BE2C (cell line): ENCODE measurements around the gene RMI2.
A peak's percentile ranks its signal among the peaks of the same experiment; 100 is the strongest.

ENCODE experiments used
- DNase-seq: peaks from one replicate; pipeline ENCODE4 v3.0.0-alpha.2; 2020
- H3K27me3 ChIP-seq: fragments of 250-450 bp; sonication (Bioruptor Pico); 2 replicates; pipeline ENCODE4 v1.5.1; 2020; ENCODE audit warnings: mild to moderate bottlenecking
- H3K36me3 ChIP-seq: fragments of 250-450 bp; sonication (Bioruptor Pico); 2 replicates; pipeline ENCODE4 v1.5.1; 2020; ENCODE audit warnings: mild to moderate bottlenecking
- H3K4me1 ChIP-seq: fragments of 250-450 bp; sonication (Bioruptor Pico); 2 replicates; pipeline ENCODE4 v1.5.1; 2020
- H3K4me3 ChIP-seq: 2 replicates; pipeline ENCODE4 v1.5.1; 2011; ENCODE audit warnings: low read depth, low read length
- H3K9me3 ChIP-seq: fragments of 250-450 bp; sonication (Bioruptor Pico); 2 replicates; pipeline ENCODE4 v1.5.1; 2020
- TF ChIP-seq, protein P1 (sequence below): IDR thresholded peaks from 2 replicates; pipeline ENCODE4 v1.5.1; 2012; ENCODE audit warnings: mild to moderate bottlenecking, low read depth, low read length

Gene RMI2

DNA sequence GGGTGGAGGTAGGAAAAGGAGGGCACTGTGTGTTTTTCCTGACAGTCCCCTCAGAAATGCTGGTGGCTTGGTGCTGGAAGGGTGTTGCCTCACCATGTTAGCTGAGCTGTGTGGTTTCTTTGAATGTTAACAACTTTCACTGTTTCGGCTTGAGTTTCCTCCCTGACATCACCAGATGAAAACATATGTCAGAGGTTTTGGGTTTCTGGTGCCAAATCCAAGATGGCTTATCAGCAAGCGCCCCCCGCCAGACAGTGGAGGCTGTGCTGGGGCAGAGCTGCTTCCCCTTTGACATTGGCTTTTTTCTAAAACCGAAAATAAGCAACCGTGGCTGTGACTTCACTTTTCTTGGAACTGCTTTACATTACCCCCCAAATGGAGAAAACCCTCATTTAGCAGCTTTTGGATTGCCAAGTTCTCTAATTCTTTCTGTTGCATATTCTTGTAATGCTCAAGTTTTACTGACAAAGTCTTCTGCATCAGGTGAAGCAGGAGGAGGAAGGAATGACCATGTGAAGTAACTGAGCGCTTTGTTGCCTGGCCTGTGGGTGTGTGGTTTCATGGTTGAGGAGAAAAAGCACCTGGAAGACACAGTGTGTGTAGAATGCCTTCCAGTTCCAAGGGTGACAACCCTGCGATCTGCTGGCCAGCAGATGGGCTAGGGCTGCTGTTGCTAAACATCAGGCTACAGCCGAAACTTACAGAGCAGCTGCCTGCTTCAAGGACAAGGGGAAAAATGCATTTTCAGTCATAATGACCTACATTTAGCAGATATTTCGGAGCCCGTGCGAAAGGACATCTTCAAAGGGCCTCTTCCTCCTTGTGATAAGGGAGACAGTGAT is 9.7 kb downstream of the RMI2 start:
- Histone ChIP-seq H3K4me1 (no peaks in the 10 kb centered on the region), H3K4me3 (no peak overlapping the region), H3K36me3 (no peaks in the 10 kb centered on the region), H3K27me3 (no peaks in the 10 kb centered on the region), H3K9me3 (no peaks in the 10 kb centered on the region)
- TF ChIP-seq, protein P1, sequence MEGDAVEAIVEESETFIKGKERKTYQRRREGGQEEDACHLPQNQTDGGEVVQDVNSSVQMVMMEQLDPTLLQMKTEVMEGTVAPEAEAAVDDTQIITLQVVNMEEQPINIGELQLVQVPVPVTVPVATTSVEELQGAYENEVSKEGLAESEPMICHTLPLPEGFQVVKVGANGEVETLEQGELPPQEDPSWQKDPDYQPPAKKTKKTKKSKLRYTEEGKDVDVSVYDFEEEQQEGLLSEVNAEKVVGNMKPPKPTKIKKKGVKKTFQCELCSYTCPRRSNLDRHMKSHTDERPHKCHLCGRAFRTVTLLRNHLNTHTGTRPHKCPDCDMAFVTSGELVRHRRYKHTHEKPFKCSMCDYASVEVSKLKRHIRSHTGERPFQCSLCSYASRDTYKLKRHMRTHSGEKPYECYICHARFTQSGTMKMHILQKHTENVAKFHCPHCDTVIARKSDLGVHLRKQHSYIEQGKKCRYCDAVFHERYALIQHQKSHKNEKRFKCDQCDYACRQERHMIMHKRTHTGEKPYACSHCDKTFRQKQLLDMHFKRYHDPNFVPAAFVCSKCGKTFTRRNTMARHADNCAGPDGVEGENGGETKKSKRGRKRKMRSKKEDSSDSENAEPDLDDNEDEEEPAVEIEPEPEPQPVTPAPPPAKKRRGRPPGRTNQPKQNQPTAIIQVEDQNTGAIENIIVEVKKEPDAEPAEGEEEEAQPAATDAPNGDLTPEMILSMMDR, result no peak
- no peak for DNase-seq

DNA sequence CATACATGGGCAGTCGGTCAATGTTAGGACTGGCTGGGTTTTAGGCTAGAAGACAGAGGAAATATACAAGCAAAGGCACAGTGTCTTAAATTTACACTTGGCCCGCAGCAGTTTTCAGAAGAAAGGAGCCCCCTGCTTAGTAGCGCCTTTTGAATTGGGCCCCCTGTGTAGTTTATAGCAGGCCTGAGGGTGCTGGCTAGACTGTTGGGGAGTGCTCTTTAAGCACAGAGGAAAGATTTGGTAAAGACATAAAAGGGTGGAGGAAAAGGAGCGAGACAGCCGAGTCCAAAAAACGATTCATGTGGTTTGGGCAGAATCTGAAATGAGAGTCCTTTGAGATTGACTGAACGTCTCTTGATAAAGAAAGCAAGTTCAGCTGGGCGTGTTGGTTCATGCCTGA is 10.6 kb downstream of the RMI2 start:
- H3K4me1 ChIP-seq, result no peaks in the 10 kb centered on the region
- TF ChIP-seq, protein P1, result no peak
- no peak overlapping the region for H3K4me3 ChIP-seq
- no peaks in the 10 kb centered on the region for H3K36me3 ChIP-seq
- no peaks in the 10 kb centered on the region for H3K27me3 ChIP-seq
- DNase-seq, result no peak
- no peaks in the 10 kb centered on the region for H3K9me3 ChIP-seq

DNA sequence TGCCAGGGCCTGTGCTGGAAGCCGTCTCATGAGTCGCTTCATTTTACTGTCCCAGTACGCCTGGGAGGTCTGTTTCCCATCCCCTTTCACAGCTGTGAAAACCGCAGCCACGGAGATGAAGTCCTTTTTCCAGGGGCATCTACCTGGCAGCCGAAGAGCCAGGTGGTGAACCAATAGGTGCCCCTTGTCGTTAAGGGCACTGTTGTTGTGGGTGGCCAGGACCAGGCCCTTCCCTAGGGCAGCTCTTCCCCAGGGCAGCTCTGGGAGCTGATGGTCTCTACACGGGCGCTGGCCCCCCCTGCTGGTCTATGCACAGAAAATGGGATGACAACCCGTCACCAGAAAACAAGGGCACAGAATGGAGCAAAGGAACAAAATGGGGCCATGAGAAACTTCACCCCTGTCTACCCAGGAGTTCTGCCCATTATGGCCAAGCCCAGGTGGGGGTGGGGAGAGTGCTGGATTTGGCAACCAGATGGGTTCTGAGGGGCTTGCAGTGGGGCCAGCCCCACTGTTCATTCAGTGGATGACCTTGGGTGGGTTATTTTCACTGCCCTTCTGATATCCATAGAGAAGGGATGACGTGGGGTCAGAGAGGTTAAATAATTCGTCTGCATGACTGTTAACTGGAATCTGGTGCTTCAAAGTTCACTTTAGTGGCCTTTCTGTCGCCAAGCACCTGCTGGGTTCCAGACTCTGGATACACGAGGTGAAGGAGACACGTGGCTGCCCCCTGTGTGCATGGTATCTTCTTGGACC is 11.5 kb downstream of the RMI2 start:
- H3K9me3 ChIP-seq, result no peaks in the 10 kb centered on the region
- TF ChIP-seq, protein P1, result peak; percentile 80
- H3K27me3 ChIP-seq, result no peaks in the 10 kb centered on the region
- peak; percentile 78 for DNase-seq
- H3K36me3 ChIP-seq, result no peaks in the 10 kb centered on the region
- H3K4me1 ChIP-seq, result no peaks in the 10 kb centered on the region
- no peak overlapping the region for H3K4me3 ChIP-seq

DNA sequence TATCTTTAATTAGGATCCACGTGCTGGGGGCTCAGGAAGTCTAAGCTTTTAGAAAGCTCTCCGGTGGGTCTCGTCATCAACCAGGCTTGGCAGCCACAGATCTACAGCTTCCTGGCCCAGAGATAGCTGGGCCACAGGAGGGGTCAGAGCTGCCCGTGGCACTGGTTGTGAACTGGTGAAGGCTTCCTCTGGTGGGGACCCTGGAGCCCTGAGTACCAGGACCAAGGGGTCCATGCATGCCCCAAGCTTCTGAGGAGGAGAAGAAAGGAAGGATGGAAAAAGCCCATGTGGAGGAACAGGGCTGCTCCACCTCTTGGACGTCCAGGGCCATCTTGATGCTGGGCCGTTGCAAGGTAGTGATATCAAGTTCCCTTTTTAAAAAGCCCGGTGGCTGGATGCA is 13.3 kb downstream of the RMI2 start:
- H3K36me3 ChIP-seq, result no peaks in the 10 kb centered on the region
- H3K4me3 ChIP-seq, result no peak overlapping the region
- H3K9me3 ChIP-seq, result no peaks in the 10 kb centered on the region
- no peaks in the 10 kb centered on the region for H3K4me1 ChIP-seq
- no peaks in the 10 kb centered on the region for H3K27me3 ChIP-seq
- TF ChIP-seq, protein P1, result no peak
- no peak for DNase-seq

DNA sequence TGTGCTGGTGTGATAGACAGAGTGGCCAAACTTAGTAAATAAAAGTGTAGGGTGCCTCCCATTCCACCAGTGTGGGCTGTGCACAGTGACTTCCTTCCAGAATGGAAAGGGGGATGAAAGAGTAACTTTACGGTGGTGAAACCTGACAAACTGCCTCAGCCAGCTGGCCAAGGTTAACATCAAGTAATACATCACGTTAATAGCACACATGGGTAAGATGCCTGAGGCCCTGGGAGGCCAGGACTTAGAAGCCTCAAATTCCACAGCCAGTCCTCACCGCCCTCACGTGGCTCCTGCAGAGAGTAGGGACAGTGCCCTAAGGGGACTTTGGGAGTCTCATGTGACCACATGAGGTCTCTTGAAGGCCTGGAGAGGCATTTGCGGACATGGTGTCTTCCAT is 14.1 kb downstream of the RMI2 start:
- no peaks in the 10 kb centered on the region for H3K27me3 ChIP-seq
- no peaks in the 10 kb centered on the region for H3K9me3 ChIP-seq
- H3K4me3 ChIP-seq, result no peak overlapping the region
- no peaks in the 10 kb centered on the region for H3K36me3 ChIP-seq
- DNase-seq, result no peak
- H3K4me1 ChIP-seq, result no peaks in the 10 kb centered on the region
- TF ChIP-seq, protein P1, result no peak
